Dermis blood vessel endothelial cell (primary cell): ENCODE results near the gene NELL2. TPM values are rescaled to one million over a fixed set of nuclear protein-coding genes. Genes with fewer than 3 reads are reported as not detected.

Source experiments
- DNase-seq: peaks from one replicate; pipeline ENCODE4 v3.0.0; 2010
- total RNA-seq: library from RNA; depleted of rRNA; stranded (reverse); fragments of >200 nt; gene quantifications from 2 replicates; pipeline ENCODE4 v1.2.3, GENCODE V29; 2014

The NELL2 gene
- total RNA-seq, 1 donor from 2014 or later = 0.51 TPM

DNA sequence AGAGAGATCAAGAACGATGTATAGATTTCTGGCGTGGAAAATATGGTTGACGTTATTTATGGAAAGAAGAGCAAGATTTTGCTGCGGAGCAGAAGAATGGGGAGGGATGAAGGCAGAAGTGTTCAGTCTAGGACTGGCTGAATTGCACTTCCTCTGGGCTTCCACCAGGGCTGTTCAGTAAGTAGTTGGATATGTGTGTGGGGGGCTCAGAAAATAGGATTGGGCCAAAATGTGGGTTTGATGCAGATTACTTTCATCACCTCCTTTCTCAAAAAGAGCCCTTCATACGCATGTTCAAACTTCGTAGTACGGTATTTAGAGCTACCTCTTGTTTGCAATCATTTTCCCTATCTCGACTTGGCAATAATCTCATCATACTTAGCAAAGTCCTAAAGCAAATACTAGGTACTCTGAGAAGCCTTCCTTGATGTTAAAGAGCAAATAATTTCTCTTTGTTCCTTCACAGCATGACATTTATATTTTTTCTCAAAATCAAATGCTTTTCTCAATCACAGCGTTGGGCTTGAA is 349.4 kb downstream of the NELL2 start:
- DNase-seq = no peak

DNA sequence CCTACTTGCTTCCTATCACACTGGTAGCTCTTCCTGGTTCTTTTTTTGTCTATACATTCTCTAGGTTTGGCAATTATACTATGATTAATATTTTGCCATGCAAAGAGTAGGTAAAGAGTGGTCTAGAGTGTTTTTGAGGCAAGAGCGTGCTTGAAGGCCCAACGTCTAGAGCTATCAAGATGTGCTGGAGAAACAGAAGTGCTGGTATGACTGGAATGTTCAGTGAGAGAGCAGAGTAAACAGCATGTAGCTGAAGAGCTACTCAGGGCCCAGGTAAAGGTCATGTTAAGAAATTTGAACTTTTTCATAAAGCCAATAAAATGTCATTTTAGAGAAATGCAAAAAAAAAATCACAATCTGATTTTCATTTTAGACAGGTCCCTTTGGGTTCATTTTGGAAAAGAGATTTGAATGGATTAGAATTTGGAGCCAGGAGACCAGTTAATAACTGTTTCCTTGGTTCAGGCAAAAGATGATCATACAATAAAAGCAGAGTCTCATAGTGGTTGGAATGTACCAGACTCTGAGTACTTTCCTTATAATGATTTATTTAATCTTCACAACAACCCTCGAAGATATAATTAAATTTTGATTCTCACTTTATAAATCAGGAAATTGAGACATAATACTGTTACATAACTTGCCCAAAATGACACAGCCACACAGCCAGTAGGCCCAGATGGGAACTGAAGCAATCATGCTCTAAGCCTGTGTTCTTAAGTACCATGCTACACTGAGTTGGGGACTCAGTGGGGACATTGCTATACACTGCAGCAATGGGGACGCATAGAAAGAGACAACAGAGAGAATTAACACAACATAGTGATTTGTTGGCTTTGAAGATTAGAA is 350.1 kb downstream of the NELL2 start:
- DNase-seq = no peak

DNA sequence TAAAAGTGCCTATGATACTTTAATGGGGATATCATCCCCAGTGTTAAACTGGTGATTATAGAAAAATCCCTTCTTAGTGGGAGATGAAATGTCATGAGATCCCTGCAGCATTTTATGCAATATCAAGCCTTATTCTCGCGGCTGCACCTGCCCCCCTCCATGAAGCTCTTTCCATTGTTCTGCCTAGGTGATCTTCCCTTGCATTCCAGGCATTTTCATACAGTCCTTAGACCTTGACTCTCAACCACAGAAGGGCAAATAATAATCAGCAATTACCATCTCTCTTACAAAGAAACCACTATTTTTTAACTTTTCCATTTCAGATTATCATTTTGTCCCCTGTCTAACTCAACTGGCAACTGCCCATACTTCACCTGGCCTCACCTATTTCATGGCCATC is 352.3 kb downstream of the NELL2 start:
- DNase-seq = no peak

DNA sequence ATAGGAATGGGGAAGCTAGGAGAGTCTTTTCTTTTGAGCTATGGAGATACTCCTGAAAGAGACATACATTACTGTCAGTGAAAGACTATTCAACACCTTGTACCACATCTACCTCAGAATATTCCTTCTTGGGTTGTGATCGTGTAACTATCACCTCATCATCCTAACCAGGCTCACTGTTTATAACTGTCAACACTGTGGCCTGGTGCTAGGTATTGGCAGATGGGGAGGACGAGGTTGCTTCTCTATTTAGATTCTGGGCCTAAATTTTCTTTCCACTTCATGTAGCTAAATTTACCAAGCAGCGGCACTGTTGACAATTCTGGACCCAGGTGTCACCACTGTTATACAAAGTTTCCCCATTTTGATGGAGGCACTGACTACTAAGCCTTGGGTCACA is 354.4 kb downstream of the NELL2 start:
- DNase-seq = no peak

DNA sequence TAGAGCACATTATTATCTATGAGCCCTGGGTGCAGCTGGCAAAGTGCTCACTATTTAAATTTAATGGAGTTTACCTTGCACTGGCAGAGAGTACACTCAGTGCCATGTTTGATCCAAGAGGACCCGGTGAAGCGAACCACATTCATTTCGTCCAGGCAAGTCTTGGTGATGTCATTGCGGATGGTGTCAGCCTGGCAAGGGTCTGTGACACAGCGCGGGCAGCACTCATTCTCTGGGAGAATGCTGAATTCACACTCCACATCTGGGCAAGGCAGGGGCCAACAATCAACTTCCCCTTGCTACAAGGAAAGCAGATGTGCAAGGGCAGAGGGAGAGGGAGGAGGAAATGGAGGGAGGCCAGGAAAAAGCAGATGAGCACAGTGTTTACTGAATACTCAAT is 356.2 kb downstream of the NELL2 start:
- DNase-seq = no peak

DNA sequence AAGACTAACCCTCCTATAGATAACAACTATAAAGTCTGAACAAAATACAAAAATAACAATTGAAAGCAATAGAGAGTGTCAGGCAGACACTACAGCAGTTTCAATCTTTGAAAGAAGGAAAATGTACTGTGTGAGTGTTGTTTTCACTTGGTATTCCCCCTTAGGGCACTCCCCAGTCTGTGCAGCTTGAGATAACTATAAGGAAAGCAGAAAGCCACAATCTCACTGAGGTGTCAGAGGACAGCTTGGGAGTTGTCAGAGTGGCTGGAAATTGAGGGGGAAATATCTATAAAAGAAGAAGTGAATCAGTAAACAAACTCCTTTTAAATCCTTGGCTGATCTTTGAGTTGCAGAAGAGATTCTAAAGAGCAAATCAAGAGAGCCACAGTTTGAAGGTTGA is 364.8 kb downstream of the NELL2 start:
- DNase-seq = no peak

DNA sequence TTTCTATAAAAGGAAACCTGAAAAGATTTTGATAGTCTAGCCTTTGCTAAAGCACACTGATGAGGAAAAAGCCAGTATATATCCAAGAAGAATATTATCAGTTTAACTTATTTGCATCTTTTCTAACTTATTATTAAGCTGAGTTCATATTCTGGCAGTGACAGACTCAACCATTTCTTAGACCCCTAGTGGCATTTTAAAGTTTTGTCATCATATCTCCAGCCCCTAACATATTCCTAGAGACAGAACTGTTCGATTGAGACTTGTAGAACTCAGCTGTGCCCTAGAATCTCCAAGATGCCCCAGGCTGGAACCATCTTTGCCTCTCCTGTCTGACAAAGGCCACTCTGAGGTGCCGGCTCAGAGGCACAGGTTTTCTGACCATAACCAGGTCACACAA is 365.6 kb downstream of the NELL2 start:
- DNase-seq = no peak

DNA sequence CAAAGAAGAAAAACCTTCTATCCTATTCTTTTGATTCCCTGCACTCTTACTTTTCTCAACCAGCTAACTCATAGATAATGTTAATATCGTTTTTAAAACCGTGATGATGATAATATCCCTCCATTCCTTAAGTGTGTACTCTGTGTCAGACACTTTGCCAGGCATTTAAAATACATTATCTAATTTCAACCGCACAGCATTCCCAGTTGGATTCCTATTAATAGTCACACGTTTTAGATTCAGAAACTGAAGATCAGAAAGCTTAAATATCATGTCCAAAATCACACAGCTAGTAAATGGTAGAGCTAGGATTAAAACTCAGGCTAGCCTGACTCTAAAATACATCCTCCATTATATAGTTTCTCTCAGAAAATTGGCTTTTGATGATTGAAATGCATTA is 366.0 kb downstream of the NELL2 start:
- no peak for DNase-seq

DNA sequence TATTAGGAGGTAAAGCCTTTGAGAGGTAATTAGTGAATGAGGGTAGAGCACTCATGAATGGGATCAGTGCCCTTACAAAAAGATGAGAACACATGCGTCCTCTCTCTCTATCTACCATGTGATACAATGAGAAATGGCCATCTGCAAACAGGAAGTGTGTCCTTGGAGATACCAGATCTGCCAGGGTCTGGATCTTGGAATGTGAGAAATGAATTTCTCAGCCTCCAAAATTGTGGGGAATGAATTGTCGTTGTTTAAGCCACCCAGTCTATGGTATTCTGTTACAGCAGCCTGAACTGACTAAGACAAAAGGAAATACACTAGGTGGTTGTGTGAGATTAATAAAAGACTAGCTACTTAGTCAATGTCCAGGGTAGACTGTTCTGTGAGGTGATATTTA is 366.6 kb downstream of the NELL2 start:
- DNase-seq = no peak

DNA sequence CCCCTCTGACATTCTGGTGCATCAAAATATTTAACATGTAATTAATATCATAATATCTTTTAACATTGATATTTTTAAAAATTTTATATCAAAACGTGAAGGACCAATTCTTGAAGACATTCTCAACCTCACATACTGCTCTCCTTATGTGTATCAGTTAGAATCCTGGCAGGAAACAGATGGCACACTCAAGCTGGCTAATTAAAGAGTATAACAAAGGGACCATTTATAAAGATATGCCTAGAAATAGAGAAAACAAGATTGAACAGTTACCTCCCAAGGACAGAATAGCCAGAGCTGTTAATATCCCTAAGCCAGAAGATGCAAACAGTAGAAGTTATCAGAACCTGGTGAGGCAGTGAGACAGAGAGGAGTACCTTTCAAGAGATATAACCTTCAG is 368.7 kb downstream of the NELL2 start:
- no peak for DNase-seq

DNA sequence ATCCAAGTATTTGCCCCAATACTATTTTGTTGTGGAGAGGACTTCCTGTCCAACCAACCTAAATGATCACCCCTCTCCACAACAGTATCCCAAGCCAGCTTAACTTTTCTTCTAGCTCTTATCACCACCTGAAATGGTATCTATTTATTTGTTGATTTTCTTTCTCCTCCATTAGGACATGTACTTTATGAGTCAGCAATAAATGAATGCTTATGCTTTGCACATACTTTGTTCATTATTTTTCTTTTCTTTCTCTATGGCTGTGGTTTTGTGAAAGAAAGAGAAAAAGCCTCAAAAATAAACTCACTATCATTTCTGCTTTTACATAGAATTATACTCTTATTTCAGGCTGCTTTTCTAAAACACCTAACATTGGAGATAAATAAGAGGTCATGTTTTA is 371.3 kb downstream of the NELL2 start:
- DNase-seq = no peak

DNA sequence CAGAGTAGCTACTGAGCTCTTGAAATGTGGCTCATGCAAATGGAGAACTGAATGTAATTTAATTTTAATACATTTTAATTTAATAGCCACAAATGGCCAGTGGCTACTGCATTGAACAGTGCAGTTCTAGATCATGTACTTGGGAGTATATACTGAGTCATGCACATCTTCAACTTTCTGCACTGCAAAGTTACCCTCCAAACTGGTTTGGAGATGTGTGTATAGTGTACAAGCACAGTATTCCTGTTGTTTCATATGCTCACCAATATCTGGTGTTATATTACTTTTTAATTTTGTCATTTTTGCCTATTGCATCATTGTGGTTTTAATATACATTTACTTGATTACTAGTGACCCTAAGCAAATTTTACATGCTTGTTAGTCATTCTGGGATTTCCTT is 372.8 kb downstream of the NELL2 start:
- no peak for DNase-seq

DNA sequence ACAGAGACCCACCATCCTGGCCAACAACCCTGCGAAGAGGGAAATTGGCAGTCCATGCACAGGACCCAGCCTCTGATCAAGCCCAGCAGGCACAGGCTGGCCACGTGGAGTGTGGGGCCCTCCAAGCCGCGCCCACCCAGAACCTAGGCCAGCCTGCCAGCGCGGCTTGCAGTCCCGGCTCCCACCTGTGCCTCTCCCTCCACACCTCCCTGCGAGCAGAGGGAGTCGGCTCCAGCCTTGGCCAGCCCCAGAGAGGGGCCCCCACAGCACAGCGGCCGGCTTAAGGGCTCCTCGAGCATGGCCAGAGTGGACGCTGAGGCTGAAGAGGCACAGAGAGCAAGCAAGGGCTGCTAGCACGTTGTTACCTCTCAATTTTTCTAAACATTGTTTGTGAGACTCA is 373.4 kb downstream of the NELL2 start:
- no peak for DNase-seq

DNA sequence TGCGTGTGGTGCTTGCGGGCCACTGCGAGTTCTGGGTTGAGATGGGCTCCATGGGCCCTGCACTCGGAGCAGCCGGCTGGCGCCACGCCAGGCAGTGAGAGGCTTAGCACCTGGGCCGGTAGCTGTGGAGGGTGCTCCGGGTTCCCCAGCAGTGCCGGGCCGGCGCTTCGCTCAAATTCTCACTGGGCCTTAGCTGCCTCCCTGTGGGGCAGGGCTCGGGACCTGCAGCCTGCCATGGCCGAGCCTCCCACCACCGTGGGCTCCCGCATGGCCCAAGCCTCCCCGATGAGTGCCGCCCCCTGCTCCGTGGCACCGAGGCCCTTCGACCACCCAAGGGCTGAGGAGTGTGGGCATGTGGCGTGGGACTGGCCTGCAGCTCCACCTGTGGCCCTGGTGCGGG is 375.7 kb downstream of the NELL2 start:
- DNase-seq = no peak

DNA sequence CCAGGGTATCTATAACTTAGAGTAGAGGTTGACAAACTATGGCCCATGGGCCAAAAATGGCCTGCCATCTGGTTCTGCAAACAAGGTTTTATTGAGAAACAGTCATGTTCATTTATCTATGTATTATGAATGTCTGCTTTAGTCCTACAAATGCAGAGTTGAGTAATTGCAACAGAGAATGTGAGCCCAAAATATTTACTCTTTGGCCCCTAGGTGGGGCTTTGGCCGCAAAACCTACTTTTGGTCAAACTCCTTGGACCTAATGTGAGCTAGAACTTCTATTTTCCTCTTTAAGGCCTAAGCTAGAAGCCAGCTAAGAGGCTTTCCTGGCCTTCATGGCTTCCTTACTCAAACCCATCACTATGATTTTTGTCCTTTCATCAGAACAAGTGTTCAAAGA is 379.1 kb downstream of the NELL2 start:
- DNase-seq = no peak

DNA sequence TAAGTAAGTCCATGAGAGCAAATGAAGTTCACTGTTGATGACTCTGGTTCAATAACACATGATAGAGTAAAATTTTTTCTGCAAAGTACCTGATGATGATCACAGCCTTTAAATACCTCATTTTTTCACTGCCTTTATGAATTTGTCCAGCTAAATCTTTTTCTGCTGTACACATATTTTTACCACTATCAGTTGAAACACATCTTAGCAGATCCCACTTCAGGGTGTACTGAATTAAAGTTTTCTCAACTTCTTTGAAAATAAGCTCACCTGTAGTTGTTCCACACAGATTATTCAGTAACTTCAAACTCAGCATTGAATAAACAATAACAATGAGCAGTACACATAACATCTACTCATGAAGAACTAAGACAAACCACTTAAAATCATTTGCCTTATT is 385.9 kb downstream of the NELL2 start:
- DNase-seq = no peak

DNA sequence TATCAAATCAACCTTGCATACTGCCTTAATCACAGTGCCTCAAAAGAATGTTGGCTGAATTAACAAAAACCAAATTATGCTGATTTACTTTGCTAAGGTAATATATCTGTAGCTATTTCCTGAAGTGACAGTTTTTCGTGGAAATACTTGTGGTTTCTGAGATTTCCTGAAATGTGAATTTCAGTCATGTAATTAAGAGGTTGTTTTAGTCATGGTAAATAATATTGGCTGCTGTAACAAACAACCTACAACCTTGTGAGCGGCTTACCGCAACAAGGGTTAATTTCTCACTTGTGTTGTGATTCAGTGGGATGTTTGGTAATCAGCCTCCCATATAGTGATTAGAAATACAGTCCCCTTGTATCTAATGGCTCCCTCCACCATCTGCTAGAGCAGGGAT is 387.9 kb downstream of the NELL2 start:
- no peak for DNase-seq

DNA sequence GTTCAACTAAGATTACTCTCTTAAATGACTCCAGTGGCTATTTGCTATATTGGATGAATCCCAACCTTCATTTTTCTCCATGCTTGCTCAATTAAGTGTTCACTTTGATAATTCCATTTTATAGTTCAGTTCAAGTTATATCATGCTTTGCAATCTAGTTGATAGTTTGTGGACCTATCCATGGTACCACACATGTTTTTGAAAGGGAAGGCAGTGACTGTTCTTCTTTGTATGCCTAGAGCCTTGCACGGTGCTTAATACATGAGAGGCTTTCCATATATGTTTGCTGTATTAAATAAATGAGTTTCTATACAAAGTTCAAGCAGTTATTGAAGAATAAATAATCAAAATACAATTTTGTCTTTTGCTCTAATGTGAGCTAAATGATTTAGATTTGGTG is 391.3 kb downstream of the NELL2 start:
- no peak for DNase-seq

DNA sequence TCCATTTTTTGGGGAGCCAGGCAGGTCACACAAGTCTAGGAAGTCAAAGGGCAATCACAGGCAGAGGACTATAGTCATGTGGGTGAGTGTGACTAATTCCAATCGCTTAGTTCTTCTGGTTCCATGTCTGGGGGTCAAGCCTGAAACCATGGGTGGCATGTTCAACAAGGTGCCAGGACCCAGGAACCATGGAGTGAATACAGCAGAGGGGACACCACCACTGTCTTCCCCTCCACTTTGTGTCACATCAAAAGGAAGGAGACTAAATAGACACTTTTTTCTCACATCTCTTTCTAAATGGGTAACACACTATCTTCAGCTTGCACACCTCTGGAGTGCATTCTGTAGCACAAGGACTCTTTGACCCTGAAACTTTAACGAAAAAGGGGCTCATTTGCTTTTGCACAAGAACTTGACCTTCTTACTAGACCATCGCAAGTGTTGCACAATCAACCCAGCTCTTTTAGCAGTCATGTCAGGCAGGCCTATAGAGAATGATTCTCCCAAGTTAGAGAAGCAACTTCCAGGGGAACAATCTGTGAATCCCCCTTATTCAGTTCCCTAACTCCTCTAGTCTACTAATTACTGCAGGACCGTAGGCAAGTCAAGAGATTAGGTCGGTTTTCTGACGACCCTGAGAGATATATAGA is 398.7 kb downstream of the NELL2 start:
- no peak for DNase-seq

DNA sequence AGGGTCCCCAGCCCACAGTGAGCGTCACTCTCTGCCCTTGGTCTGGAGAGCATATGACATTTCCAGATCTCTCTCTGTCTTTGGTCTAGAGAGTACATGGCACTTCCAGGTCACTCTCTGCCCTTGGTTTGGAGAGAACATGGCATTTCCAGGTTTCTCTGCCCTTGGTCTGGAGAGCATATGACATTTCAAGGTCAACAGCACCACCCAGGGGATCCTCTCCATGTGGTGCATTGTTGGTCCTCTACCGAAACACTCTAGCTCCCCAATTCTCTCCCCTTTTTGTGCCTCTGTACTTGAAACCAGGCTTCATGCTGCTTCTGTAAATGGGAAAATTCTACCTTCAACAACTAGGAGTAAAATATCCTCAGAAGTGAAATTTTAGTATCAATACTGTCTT is 399.4 kb downstream of the NELL2 start:
- DNase-seq = no peak

DNA sequence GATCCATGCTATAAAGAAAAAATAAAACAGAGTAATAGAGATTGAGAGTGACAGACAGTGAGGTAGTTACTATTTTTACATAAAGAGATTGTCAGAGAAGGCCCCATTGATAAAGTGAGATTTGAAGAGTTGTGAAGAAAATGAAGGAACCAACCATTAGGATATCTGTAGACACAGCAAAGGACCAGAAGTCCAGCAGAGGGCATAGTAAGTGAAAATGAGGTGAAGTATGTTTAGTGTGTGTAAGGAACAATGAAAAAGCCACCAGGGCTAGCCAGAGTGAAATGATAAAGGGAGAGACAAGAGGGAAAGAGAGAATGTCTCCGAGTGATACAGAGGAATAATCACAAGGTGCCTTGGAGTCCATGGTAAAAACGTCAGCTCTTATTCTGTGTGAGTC is 411.0 kb downstream of the NELL2 start:
- no peak for DNase-seq

DNA sequence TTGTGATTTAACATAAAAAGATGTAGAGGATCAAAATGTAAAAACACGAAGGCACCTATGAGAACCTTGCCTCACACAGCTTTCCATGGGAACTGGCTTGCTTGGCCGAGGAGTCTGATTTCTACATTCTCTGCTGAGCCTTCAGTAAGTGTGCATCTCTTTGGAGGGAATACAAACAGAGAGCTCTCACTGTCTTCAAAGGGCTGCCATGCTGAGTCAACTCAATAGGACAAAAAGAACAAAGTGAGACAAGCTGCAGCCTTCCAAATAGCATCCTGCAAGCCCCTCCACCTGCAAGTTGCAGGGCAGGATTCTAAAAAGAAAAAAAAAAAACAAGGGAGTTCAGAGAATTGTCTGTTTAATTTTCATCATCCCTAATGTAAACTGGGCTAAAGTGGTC is 411.9 kb downstream of the NELL2 start:
- no peak for DNase-seq

DNA sequence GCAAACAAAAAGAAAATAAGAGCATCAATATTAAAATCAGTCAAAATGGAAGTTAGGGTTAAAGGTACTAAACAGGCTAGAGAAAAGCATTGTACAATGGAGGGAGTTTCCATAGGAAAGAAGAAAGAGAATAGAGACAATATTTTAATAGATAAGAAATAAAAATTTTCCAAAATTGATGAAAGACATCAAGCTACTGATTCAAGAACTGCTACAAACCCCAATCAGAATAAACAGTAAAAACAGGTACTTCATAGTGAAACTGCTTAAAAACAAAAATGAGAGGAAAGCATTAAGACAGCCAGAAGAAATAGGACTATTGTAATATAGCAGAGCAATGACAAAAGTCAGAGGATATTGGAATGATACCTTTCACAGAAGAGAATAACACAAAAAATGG is 413.4 kb downstream of the NELL2 start:
- DNase-seq = no peak

DNA sequence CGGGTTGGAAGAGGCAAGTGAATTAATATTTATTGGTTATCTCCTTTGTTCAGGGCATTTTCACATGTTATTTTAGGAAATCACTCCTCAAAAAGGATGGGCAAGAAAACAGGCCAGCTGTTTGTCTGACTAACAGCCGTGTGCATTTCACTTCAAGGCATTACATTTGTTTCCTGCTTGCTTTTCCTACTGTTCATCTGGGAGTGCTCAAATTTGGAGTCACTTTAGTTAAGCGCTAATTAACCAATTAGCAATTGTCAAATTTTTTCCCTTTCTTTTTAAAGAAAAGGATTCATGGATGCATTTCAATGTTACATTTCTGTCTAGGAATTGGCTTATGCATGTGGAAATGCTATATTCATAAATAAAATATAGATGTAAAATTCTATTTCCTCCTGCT is 415.9 kb downstream of the NELL2 start:
- DNase-seq = no peak
